GM18507 (cell line): Measurements from ENCODE around the gene ZNF385A.
"Not testable (repeated sequence)": the region's sequence is repeated elsewhere in the genome, so short reads cannot be mapped to it uniquely, and the experiment has no call there.

Experiments
- DNase-seq: peaks from one replicate; pipeline ENCODE4 v3.0.0; 2011; ENCODE audit warnings: low read depth; ENCODE audit not compliant: insufficient read length; ENCODE audit errors: extremely low spot score
- FAIRE-seq: peaks from 2 replicates; lab custom pipeline; 2011; peaks lifted over from hg19 to GRCh38; lab: Jason Lieb, UNC

The ZNF385A gene

DNA sequence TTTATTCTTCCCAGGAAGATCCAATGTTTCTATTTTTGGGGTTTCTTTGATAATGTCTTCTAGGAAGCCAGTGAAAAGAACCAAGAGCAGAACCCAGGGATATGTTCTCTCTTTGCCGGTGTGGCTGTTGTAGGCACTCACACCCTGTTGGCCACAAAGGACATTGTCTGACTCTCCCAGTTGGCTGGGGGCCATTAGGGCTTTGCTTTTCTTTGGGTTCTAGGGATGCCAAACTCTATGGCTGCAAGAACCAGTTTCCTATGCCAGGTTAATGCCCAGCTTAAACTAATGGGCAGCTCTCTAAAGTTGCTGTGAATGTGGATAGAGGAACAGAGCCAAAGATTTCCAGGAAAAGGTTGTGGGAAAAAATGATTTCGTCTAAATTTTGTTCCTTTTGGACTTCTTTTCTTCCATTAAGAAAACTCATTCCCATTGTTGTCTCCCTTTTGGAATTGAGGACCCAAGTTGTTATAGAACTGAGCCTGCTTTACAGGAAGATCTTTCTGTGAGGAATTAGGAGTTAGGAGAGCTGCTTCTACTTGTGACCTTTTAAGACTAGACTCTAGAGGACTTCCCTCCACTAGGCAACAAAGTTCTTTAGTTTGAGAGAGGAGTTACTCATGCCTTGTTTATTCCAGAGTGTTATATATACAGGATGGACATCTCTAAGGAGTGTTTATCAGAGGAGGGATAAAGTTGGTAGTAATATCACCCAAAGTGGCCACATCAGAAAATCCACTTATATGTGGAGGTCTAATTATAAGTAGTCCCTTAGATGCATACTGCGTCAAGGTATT lies 46.5 kb downstream of the ZNF385A start:
- FAIRE-seq (no peak), DNase-seq (no peak)

DNA sequence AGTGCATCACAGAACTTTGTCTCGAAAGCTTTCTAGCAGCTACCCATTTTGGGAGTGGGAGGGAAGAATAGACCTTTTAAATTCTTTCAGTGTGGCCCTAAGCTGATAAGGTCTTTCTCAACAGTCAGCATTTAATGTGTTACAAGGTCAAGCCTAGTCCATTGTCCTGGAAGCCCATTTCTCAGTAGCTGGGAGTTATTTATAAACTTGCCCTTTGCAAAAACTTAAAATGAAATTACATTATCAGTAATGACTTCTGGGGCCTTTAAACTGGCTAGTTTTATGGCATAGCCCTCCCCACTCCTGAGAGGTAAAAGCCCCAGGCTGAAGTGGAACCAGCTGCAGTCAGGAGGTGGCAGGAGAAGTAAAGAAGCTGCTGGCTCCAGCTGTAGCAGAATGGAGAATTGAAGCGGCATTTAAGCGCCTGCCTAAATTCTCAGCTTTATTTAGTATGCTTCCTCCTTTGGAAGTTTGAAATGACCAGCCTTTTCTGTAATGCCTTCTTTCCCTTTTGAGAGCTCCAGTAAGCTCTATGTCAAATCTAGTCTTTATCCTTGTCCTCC lies 47.2 kb downstream of the ZNF385A start:
- DNase-seq = no peak

DNA sequence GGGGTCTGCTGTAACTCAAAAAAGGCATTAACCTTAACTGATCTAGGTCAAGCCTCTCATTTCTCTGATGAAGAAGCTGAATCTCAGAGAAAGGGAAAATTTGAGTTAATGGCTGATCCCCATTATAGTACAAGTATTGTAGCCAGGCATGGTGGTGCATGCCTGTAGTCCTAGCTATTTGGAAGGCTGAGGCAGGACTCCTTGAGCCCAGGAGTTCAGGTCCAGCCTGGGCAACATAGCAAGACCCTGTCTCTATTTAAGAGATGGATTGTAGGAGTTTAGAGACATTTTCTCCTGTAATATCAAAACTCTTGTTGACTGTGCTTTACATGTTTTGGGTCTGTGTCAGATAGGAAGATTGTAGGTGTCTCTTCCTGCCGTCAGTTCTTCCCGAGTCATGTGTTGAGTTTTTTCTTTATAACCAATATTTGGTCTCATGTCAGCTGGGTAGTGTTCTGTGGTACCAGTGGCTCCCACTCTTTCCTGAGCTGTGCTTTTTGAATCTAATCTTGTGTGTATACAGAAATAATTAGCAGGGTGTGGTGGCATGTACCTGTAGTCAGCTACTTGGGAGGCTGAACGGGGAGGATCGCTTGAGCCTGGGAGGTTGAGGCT lies 51.0 kb downstream of the ZNF385A start:
- no peak for DNase-seq
- no peak for FAIRE-seq

More for the DNA sequence above, 47.2 kb downstream of the ZNF385A start:
- no peak for FAIRE-seq

DNA sequence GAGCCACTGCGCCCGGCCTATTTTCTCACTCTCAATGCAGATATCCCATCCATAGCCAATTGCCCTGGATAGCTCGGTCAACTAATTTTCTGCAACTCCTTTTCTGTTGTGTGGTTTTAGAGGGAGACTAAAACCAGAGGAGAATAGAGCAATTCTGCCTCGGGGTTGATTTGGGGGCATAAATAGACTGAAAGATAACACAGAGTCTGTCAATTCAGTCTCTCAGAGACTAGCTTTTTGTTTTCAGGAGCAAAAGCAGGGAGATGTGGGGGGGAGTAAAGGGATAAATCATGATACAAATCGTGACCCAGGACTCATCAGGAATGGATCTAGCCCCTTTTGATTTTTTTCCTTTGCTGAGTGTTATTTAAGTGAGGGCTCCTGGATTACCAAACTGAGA lies 53.1 kb downstream of the ZNF385A start:
- no peak for DNase-seq
- no peak for FAIRE-seq

DNA sequence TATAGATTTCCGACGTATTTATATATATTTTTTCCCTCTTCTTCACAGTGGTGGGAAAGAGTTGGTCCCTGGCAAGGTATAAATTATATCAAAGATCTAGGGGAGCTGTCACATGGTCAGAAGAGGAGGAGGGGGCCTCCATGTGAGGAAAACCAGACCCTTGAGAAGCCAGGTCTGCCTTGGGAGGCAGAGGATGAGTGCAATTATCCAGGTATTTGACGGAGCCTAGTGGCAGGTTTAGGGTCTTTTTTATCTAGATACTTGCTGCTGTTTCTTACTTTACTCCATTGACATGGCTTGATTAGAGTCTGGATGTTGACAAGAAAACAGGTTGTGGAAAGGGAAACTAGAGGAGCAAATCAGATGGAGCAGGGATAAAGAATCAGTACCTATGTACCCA lies 54.1 kb downstream of the ZNF385A start:
- no peak for FAIRE-seq
- DNase-seq = no peak

DNA sequence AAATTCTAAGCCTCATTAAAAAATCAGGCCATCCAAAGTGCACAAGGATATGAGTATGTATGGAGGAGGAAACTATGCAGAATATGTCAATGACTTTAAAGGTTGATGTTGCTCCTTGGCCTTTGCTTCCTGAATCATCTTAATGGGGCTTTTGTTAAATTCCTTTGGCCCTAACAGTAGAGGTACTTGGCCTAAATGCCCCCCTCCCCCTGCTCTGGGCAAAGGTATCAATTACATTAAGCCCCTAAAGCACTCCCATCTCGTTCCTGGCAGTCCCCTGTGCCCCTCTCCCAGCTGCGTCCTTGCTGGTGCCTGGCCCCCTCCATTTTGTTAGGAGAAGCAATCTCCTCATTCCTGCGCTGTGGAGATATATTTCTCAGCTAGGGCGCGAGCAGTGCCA lies 54.8 kb downstream of the ZNF385A start:
- DNase-seq (no peak), FAIRE-seq (no peak)

DNA sequence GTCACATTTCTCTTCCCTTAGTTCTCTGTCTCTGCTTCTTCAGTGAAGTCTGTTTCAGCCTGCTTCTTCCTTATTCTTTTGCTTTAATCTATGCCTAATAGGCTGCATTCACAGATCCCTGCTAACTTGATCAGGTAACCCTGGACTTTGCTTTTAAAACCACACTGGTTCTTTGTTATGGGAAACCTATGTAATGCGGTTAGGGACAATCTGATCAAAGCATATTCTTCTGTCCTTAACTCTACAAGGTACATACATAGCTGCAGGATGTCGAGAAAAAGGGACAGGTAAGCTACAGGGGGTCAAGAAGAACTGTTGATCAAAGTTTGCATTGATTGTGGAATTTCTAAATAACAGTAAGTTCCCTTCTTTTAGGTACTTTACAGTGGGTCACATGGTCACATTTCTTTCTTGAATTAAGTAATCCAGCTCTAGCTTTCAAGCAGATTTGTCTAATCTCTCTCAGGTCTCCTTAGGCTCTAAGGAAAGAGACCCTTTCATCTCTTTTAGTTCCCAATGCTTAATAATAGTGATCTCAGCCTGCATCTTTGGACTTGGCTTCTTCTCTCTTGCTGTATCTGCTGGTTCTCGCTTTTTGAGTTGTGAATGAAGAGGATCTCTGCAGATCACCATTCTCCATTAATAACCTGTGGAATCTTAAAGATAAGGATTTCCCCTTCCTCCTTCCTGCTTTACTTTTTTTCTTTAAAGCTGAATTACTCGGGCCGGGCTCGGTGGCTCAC lies 55.8 kb downstream of the ZNF385A start:
- DNase-seq = no peak
- no peak for FAIRE-seq

DNA sequence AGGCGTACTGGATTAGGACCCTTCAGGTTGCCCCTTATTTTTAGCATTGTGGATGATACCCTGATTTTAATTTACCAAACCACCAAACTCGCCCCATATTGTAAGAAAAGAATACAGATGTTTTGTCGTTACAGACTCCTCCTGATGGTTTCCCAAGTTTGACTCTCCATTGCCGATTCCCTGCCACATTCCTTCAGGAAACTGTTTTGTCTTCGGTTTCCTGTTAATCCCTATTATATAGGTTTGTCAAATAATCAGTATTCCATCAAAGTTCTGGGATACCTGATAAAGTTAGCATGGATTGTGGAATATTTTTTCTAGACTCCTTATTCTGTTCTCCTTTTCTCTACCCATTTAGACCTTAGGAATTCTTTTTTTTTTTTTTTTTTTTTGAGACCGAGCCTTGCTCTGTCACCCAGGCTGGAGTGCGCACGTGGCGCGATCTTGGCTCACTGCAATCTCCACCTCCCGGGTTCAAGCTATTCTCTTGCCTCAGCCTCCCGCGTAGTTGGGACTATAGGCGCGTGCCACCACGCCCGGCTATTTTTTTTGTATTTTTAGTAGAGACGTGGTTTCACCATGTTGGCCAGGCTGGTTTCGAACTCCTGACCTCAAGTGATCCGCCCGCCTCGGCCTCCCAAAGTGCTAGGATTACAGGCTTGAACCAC lies 59.0 kb downstream of the ZNF385A start:
- not testable (repeated sequence) for FAIRE-seq, DNase-seq

DNA sequence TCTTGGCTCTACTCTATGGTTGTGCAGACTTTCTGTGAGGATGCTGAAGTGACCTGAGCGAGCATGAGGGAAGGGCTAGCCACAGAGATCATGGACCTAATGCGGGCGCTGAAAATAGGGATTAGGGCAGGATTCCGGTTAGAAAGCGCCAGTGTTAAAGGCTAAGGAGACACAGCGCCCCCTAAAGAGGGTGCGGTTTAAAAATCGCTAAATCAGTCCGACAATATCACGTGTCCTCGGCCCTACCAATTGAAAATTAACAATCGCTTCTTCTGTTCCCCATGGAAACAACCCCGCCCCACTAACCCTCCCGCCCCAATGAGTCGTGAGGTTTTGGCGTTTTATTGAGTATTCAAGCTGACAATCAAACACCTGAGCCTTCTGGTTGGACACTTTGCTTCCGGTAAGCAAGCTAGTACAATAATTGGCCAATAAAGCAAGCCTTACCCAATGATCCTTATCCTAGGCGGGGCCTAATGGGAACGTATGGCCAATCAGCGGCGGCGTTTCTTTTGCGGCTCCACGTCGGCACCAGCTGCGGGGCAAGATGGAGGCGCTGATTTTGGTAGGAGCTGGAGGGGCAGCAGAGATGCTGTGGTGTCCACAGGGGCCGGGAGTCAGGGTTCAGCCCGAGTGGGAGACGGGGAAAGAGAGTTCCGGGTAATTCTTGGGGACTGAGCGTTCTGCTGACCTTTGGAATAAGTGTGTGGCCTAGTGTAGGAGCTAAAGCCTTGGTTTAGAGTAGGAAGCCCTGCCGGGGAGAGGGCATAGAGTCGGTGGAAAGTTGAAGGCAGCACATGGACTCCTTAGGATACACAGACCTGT lies 59.7 kb downstream of the ZNF385A start, which contains the start of gene COPZ1:
Gene COPZ1, plus strand, starts transcription at position 515 of the 825 bp plus-strand sequence. Its CDS starts 33 bp downstream, at position 548.
- FAIRE-seq (peak; percentile 97), DNase-seq (peak; percentile 88)

DNA sequence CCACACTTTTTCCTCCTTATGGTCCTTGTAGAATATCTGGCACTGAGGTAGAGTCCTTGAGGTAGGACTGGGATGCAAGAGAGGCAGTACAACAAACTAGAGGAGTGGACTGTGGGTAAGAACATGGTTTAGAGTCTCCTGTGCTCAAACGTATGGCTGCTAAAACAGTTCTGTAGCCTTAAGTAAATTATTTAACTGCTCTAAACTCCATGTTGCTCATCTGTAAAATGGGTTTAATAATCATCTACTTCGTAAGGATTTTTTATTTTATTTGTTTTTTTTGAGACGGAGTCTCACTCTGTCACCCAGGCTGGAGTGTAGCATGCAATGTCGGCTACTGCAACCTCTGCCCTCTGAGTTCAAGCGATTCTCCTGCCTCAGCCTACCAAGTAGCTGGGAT lies 63.2 kb downstream of the ZNF385A start:
- DNase-seq (no peak), FAIRE-seq (no peak)
